Measurements from ENCODE around the gene ABHD3.
"Not testable (repeated sequence)": the region's sequence is repeated elsewhere in the genome, so short reads cannot be mapped to it uniquely, and the experiment has no call there.

Gene ABHD3

GRCh38 chr18:21638822-21639221 lies 65.8 kb downstream of the ABHD3 start:
- no peak for FAIRE-seq

GRCh38 chr18:21636769-21637168 lies 67.8 kb downstream of the ABHD3 start:
- FAIRE-seq: no peak
- TF ChIP-seq POLR2A (IDR thresholded peaks at IDR 0.05; ENCODE audit: low read depth, low read length): no peak
- DNase-seq (ENCODE audit: insufficient read length, low spot score): no peak

More at GRCh38 chr18:21638822-21639221, 65.8 kb downstream of the ABHD3 start:
- TF ChIP-seq POLR2A (IDR thresholded peaks at IDR 0.05; ENCODE audit: low read depth, low read length): no peak
- DNase-seq (ENCODE audit: insufficient read length, low spot score): no peak

- no peak for TF ChIP-seq POLR2A (IDR thresholded peaks at IDR 0.05; ENCODE audit: low read depth, low read length)
- FAIRE-seq: no peak
- no peak for DNase-seq (ENCODE audit: insufficient read length, low spot score)
Observed at GRCh38 chr18:21634588-21635199, 69.9 kb downstream of the ABHD3 start.

- FAIRE-seq: no peak
- no peak for DNase-seq (ENCODE audit: insufficient read length, low spot score)
- TF ChIP-seq POLR2A (IDR thresholded peaks at IDR 0.05; ENCODE audit: low read depth, low read length): no peak
Observed at GRCh38 chr18:21632393-21632792, 72.2 kb downstream of the ABHD3 start.

- no peak for DNase-seq (ENCODE audit: insufficient read length, low spot score)
Observed at GRCh38 chr18:21629089-21629832, 75.3 kb downstream of the ABHD3 start.

GRCh38 chr18:21621640-21622039 lies 82.9 kb downstream of the ABHD3 start:
- FAIRE-seq; DNase-seq (ENCODE audit: insufficient read length, low spot score): not testable (repeated sequence)

More at GRCh38 chr18:21629089-21629832, 75.3 kb downstream of the ABHD3 start:
- no peak for FAIRE-seq
- TF ChIP-seq POLR2A (IDR thresholded peaks at IDR 0.05; ENCODE audit: low read depth, low read length): no peak

GRCh38 chr18:21612125-21613039 lies 92.2 kb downstream of the ABHD3 start, which contains the start of gene SNRPD1:
Gene SNRPD1 (plus strand): TSS chr18:21612314. CDS start chr18:21612430, 116 bp downstream.
- TF ChIP-seq POLR2A (IDR thresholded peaks at IDR 0.05; ENCODE audit: low read depth, low read length): peak; percentile 84
- peak; percentile 73 for DNase-seq (ENCODE audit: insufficient read length, low spot score)
- FAIRE-seq: no peak

GRCh38 chr18:21611401-21612124 lies 93.0 kb downstream of the ABHD3 start:
- not testable (repeated sequence) for FAIRE-seq; DNase-seq (ENCODE audit: insufficient read length, low spot score)

GRCh38 chr18:21605213-21605612 lies 99.4 kb downstream of the ABHD3 start:
- TF ChIP-seq POLR2A (IDR thresholded peaks at IDR 0.05; ENCODE audit: low read depth, low read length): no peak
- DNase-seq (ENCODE audit: insufficient read length, low spot score) (no peak), FAIRE-seq (no peak)

- no peak for TF ChIP-seq POLR2A (IDR thresholded peaks at IDR 0.05; ENCODE audit: low read depth, low read length)
- DNase-seq (ENCODE audit: insufficient read length, low spot score) (no peak), FAIRE-seq (no peak)
Observed at GRCh38 chr18:21604671-21605070, 99.9 kb downstream of the ABHD3 start.

GRCh38 chr18:21602299-21602587 lies 102.3 kb downstream of the ABHD3 start:
- no peak for TF ChIP-seq POLR2A (IDR thresholded peaks at IDR 0.05; ENCODE audit: low read depth, low read length)
- no peak for FAIRE-seq
- no peak for DNase-seq (ENCODE audit: insufficient read length, low spot score)

Measured in H54 (cell line).